PC-3 (cell line): ENCODE data around the gene RBM10. TPM values are rescaled to one million over a fixed set of nuclear protein-coding genes. Genes with fewer than 3 reads are reported as not detected.

Source experiments
- ATAC-seq: fragments of 200-7000 bp; cut with Tn5 transposase; 2 replicates; pipeline ENCODE4 v1.9.1; 2020; ENCODE audit warnings: mild to moderate bottlenecking, moderate library complexity
- BruUV-seq: library from RNA; stranded (reverse); fragments of 400-500 nt; replicated peaks from 2 replicates; lab custom pipeline; 2021; lab: Mats Ljungman, UMichigan
- CTCF ChIA-PET: fragments of 300-600 bp; sonication (Branson Sonifier 250); formaldehyde crosslinking; loops from one replicate; lab custom pipeline; 2022; ENCODE audit warnings: antibody characterized with exemption; lab: Charles Lee
- POLR2A ChIA-PET: fragments of 300-600 bp; sonication (Branson Sonifier 250); formaldehyde crosslinking; loops from one replicate; lab custom pipeline; 2022; ENCODE audit warnings: antibody characterized with exemption; ENCODE audit not compliant: unreplicated experiment; lab: Charles Lee
- DNase-seq: peaks from one replicate; pipeline ENCODE4 v3.0.0-alpha.2; 2015
- H2AFZ ChIP-seq: fragments of 300-600 bp; sonication (generic); 2 replicates; pipeline ENCODE4 v1.6.0; 2016; ENCODE audit warnings: antibody characterized with exemption, low read length
- H3F3A ChIP-seq: fragments of 300-600 bp; sonication (generic); one replicate; pipeline ENCODE4 v1.6.0; 2017; ENCODE audit warnings: antibody characterized with exemption, low read length, control low read depth, mild to moderate bottlenecking; ENCODE audit not compliant: unreplicated experiment
- H3K27ac ChIP-seq: fragments of 300-600 bp; sonication (generic); 2 replicates; pipeline ENCODE4 v1.5.1; 2016; ENCODE audit warnings: mild to moderate bottlenecking, low read length
- H3K27me3 ChIP-seq: fragments of 300-600 bp; sonication (generic); 2 replicates; pipeline ENCODE4 v1.6.1; 2016; ENCODE audit warnings: low read length, mixed read lengths
- H3K36me3 ChIP-seq: fragments of 300-600 bp; sonication (generic); 2 replicates; pipeline ENCODE4 v1.6.1; 2016; ENCODE audit warnings: low read depth, mixed run types, low read length, mixed read lengths
- H3K4me1 ChIP-seq: fragments of 300-600 bp; sonication (generic); 2 replicates; pipeline ENCODE4 v1.5.1; 2016; ENCODE audit warnings: low read length; ENCODE audit not compliant: insufficient read depth
- H3K4me2 ChIP-seq: fragments of 300-600 bp; sonication (generic); 2 replicates; pipeline ENCODE4 v1.6.0; 2016; ENCODE audit warnings: low read length
- H3K4me3 ChIP-seq: fragments of 300-600 bp; sonication (generic); 2 replicates; pipeline ENCODE4 v1.5.1; 2016; ENCODE audit warnings: mild to moderate bottlenecking, low read length, mixed read lengths
- H3K79me2 ChIP-seq: fragments of 300-600 bp; sonication (generic); 2 replicates; pipeline ENCODE4 v1.6.1; 2017; ENCODE audit warnings: low read length, mixed read lengths
- H3K9ac ChIP-seq: fragments of 300-600 bp; sonication (generic); 2 replicates; pipeline ENCODE4 v1.6.0; 2016; ENCODE audit warnings: mild to moderate bottlenecking, low read length
- H3K9me2 ChIP-seq: fragments of 300-600 bp; sonication (generic); replicated peaks from 2 replicates; pipeline ENCODE4 v1.6.1; 2016; ENCODE audit warnings: mixed run types, low read length, mixed read lengths
- H3K9me3 ChIP-seq: fragments of 300-600 bp; sonication (generic); 2 replicates; pipeline ENCODE4 v1.6.1; 2016; ENCODE audit warnings: low read length, mixed read lengths
- H4K20me1 ChIP-seq: fragments of 300-600 bp; sonication (generic); 2 replicates; pipeline ENCODE4 v1.6.1; 2016; ENCODE audit warnings: low read length, mixed read lengths
- EZH2 ChIP-seq: fragments of 300-600 bp; sonication (generic); IDR thresholded peaks from one replicate; pipeline ENCODE4 v1.6.1; 2017; ENCODE audit warnings: antibody characterized with exemption, mild to moderate bottlenecking, low read length; ENCODE audit not compliant: unreplicated experiment
- EZH2phosphoT487 ChIP-seq: fragments of 300-600 bp; sonication (generic); IDR thresholded peaks from 2 replicates; pipeline ENCODE4 v1.6.1; 2018; ENCODE audit warnings: mild to moderate bottlenecking, antibody characterized with exemption, low read length, borderline replicate concordance
- intact Hi-C: fragments of 100-400 bp; cut with micrococcal nuclease; formaldehyde crosslinking; loops from 2 replicates; pipeline ENCODE4 v1.9.0; 2023
- total RNA-seq: library from RNA; depleted of rRNA; stranded (reverse); fragments of >200 nt; gene quantifications from 2 replicates; pipeline ENCODE4 v1.2.3, GENCODE V29; 2014
- TF ChIP-seq, protein P1 (sequence below): fragments of 300-600 bp; sonication (generic); conservative IDR thresholded peaks from 2 replicates; pipeline ENCODE4 v1.5.1; 2017; ENCODE audit warnings: antibody characterized with exemption, low read depth, mild to moderate bottlenecking, low read length

The RBM10 gene
- total RNA-seq, 1 experiment from 2014 or later: 71.5 TPM

DNA sequence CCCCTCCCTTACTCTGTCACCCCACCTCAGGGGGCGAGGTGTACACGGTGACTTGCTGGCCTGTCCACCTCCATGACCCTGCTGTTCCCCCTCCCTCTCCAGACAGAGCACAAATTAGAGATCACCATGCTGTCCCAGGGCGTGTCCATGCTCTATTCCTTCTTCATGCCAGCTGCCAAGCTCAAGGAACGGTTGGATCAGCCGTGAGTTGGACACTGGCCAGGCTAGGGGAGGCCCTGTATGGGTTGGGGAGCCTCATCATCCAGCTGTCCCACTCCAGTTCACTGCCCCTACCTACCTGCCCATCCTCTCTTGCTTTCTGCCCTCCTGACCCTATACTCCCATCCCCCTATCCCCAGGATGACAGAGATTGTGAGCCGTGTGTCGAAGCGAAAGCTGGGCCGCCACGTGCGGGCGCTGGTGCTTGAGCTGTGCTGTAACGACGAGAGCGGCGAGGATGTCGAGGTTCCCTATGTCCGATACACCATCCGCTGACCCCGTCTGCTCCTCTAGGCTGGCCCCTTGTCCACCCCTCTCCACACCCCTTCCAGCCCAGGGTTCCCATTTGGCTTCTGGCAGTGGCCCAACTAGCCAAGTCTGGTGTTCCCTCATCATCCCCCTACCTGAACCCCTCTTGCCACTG, 69.5 kb downstream of the RBM10 start:
- DNase-seq (no peak), ATAC-seq (no peak)
- Histone ChIP-seq H3K9me3 (no peaks in the 10 kb centered on the region), H3K79me2 (peaks cover 14% of the 10 kb centered on the region), H3K4me2 (no peak overlapping the region), H4K20me1 (peaks cover 6% of the 10 kb centered on the region), H3F3A (peaks cover 16% of the 10 kb centered on the region), H3K27me3 (no peaks in the 10 kb centered on the region), H3K9ac (no peak overlapping the region), H3K36me3 (peaks cover 61% of the 10 kb centered on the region), H3K9me2 (no peaks in the 10 kb centered on the region), H3K4me3 (no peak overlapping the region), H2AFZ (no peak overlapping the region), H3K27ac (no peak overlapping the region), H3K4me1 (peaks cover 25% of the 10 kb centered on the region)
- CTCF ChIA-PET: no interaction called here
- TSS peak; percentile 42 for BruUV-seq
- intact Hi-C loops: loop anchor here (5.0 kb wide), 1 partner anchor 98 kb away; no protein-coding TSS in a partner anchor
- TF ChIP-seq, protein P1, sequence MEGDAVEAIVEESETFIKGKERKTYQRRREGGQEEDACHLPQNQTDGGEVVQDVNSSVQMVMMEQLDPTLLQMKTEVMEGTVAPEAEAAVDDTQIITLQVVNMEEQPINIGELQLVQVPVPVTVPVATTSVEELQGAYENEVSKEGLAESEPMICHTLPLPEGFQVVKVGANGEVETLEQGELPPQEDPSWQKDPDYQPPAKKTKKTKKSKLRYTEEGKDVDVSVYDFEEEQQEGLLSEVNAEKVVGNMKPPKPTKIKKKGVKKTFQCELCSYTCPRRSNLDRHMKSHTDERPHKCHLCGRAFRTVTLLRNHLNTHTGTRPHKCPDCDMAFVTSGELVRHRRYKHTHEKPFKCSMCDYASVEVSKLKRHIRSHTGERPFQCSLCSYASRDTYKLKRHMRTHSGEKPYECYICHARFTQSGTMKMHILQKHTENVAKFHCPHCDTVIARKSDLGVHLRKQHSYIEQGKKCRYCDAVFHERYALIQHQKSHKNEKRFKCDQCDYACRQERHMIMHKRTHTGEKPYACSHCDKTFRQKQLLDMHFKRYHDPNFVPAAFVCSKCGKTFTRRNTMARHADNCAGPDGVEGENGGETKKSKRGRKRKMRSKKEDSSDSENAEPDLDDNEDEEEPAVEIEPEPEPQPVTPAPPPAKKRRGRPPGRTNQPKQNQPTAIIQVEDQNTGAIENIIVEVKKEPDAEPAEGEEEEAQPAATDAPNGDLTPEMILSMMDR: no peak
- TF ChIP-seq EZH2 (no peak), EZH2phosphoT487 (no peak)
- POLR2A ChIA-PET: no interaction called here

DNA sequence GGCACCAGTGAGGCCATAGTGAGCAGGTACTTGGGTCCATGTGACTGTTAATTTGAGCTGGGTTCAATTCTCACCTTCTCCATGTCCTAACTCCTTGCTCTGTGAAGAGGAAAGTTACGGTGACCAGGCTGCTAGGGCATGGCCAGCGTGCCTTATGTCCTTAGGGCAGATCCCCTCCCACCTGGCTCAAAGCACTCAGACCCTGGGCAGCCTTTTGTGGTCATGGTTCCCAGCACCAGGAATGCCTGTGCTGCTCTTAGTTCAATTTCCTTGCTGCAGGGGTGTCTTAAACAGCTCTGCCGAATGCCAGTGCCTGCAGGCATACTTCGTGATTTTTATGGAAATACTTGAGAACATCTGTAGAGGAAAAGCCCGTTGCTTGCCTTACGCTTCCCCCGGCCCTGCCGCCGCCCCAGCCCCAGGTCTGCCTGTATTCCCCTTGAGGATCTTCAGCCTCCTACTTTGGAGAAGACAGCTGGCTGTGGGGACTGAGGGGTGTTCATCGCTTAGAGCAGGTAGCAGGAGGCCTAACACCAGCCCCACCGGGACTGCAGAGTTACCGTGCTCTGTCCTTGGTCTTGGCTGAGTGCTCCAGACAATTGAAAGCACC, 70.4 kb downstream of the RBM10 start:
- ChIA-PET CTCF (interaction anchor here (1.3 kb wide), 1 partner anchor 15 kb away, joined by 3 read pairs; no protein-coding TSS in a partner anchor), POLR2A (no interaction called here)
- H3K4me3 ChIP-seq: no peak overlapping the region
- H3K36me3 ChIP-seq: peaks cover 55% of the 10 kb centered on the region
- intact Hi-C loops: loop anchor here (5.0 kb wide), 1 partner anchor 97 kb away; no protein-coding TSS in a partner anchor
- peaks cover 15% of the 10 kb centered on the region for H4K20me1 ChIP-seq
- no peaks in the 10 kb centered on the region for H3K27me3 ChIP-seq
- ATAC-seq (no peak), DNase-seq (no peak)
- no TSS peak for BruUV-seq
- H3K4me1 ChIP-seq: peaks cover 29% of the 10 kb centered on the region
- peaks cover 22% of the 10 kb centered on the region for H3K79me2 ChIP-seq
- no peak overlapping the region for H3K27ac ChIP-seq
- H3F3A ChIP-seq: peaks cover 16% of the 10 kb centered on the region
- no peak for TF ChIP-seq EZH2
- no peak overlapping the region for H3K9ac ChIP-seq
- H2AFZ ChIP-seq: no peak overlapping the region
- H3K9me2 ChIP-seq: no peaks in the 10 kb centered on the region
- H3K4me2 ChIP-seq: no peak overlapping the region
- no peaks in the 10 kb centered on the region for H3K9me3 ChIP-seq

DNA sequence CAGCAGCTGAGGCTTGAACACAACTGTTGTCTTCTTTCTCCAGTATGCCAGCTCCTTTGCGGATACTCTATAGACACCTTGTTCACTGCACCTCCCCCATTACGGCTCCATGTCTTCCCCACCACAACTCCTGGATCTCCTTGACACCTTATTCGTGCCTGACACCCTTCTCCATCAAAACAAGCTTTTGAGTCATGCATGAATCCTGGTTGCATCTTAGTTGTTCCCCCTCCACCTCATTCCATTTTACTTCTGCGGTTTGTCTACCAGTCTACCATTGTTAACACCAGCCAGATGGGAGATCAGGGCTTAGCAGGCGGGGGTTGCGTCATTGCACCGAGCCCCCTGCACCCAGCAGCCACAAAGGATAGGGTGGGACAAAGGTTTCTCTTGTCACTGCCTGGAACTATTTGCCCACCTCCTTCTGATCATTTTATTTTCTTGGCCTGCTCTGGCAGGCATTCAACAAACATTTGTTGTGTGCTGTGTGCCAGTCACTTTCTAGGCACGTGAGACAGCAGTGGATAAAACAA, 71.4 kb downstream of the RBM10 start:
- ChIA-PET POLR2A (no interaction called here), CTCF (interaction anchor here (0.6 to 1.3 kb wide), 2 partner anchors 16 to 96 kb away, joined by 3 read pairs; no protein-coding TSS in a partner anchor)
- peak overlapping the region; percentile 17; the same call in 1 of the 2 replicates for H3K9ac ChIP-seq
- H2AFZ ChIP-seq: no peak overlapping the region
- ATAC-seq (no peak), DNase-seq (no peak)
- no peaks in the 10 kb centered on the region for H3K27me3 ChIP-seq
- H4K20me1 ChIP-seq: peaks cover 25% of the 10 kb centered on the region
- BruUV-seq: no TSS peak
- H3K79me2 ChIP-seq: peaks cover 33% of the 10 kb centered on the region
- H3F3A ChIP-seq: peaks cover 16% of the 10 kb centered on the region
- H3K36me3 ChIP-seq: peaks cover 45% of the 10 kb centered on the region
- peaks cover 34% of the 10 kb centered on the region for H3K4me1 ChIP-seq
- peak overlapping the region; percentile 84 for H3K4me2 ChIP-seq
- H3K9me3 ChIP-seq: no peaks in the 10 kb centered on the region
- TF ChIP-seq, protein P1: no peak
- no peak for TF ChIP-seq EZH2phosphoT487
- no peak for TF ChIP-seq EZH2
- H3K27ac ChIP-seq: peak overlapping the region; percentile 96
- H3K9me2 ChIP-seq: no peaks in the 10 kb centered on the region
- no peak overlapping the region; the same call in 1 of the 2 replicates for H3K4me3 ChIP-seq
- intact Hi-C loops: loop anchor here (5.0 kb wide), 1 partner anchor 96 kb away; no protein-coding TSS in a partner anchor
